Hematopoietic multipotent progenitor cell treated with erythropoietin and hydrocortisone succinate and interleukin-3 and kit ligand, for 17 days (in vitro differentiated cells): Measurements from ENCODE around the gene MAML3.
A peak's percentile ranks its signal among the peaks of the same experiment; 100 is the strongest.

ENCODE experiments used
- DNase-seq: peaks from one replicate; pipeline ENCODE4 v3.0.0-alpha.2; 2015; ENCODE audit warnings: low spot score

MAML3 gene

GRCh38 chr4:140099983-140100382 is 54.0 kb downstream of the MAML3 start:
- DNase-seq = no peak

- no peak for DNase-seq
These were observed 55.4 kb downstream of the MAML3 start for GRCh38 chr4:140098455-140099160.

- no peak for DNase-seq
These were observed 56.4 kb downstream of the MAML3 start for GRCh38 chr4:140097572-140097971.

- DNase-seq = no peak
These were observed 57.1 kb downstream of the MAML3 start for GRCh38 chr4:140096921-140097320.

GRCh38 chr4:140096483-140096861 is 57.5 kb downstream of the MAML3 start:
- no peak for DNase-seq

GRCh38 chr4:140095694-140096482 is 58.1 kb downstream of the MAML3 start:
- DNase-seq = peak; percentile 37

GRCh38 chr4:140094438-140095420 is 59.3 kb downstream of the MAML3 start:
- DNase-seq = no peak

GRCh38 chr4:140092094-140092851 is 61.7 kb downstream of the MAML3 start:
- no peak for DNase-seq

GRCh38 chr4:140091305-140091704 is 62.7 kb downstream of the MAML3 start:
- no peak for DNase-seq

- no peak for DNase-seq
These were observed 63.7 kb downstream of the MAML3 start for GRCh38 chr4:140090215-140090731.

- no peak for DNase-seq
These were observed 64.8 kb downstream of the MAML3 start for GRCh38 chr4:140089216-140089615.

GRCh38 chr4:140088323-140088967 is 65.5 kb downstream of the MAML3 start:
- DNase-seq = no peak

- DNase-seq = no peak
These were observed 68.1 kb downstream of the MAML3 start for GRCh38 chr4:140085881-140086280.

GRCh38 chr4:140085062-140085622 is 68.8 kb downstream of the MAML3 start:
- DNase-seq = no peak

GRCh38 chr4:140084385-140084784 is 69.6 kb downstream of the MAML3 start:
- DNase-seq = no peak

GRCh38 chr4:140082391-140082755 is 71.6 kb downstream of the MAML3 start:
- no peak for DNase-seq

GRCh38 chr4:140081641-140082390 is 72.2 kb downstream of the MAML3 start:
- DNase-seq = no peak

- DNase-seq = no peak
These were observed 73.1 kb downstream of the MAML3 start for GRCh38 chr4:140080883-140081282.

- DNase-seq = no peak
These were observed 75.6 kb downstream of the MAML3 start for GRCh38 chr4:140078366-140078765.

GRCh38 chr4:140076307-140076706 is 77.7 kb downstream of the MAML3 start:
- DNase-seq = no peak
